HL-60 (cell line): ENCODE measurements around the gene LINS1.

Source experiments
- DNase-seq, 2 experiments: peaks; one replicate each; pipeline ENCODE4 v3.0.0-alpha.2; 2010 to 2020; ENCODE audit warnings: low read depth in 1 of 2, low spot score in 1 of 2
- H3K27ac ChIP-seq: fragments of 250-450 bp; sonication (Bioruptor Pico); replicated peaks from 2 replicates; pipeline ENCODE4 v1.5.1; 2020; ENCODE audit warnings: mild to moderate bottlenecking, moderate library complexity
- H3K27me3 ChIP-seq: fragments of 250-450 bp; sonication (Bioruptor Pico); 2 replicates; pipeline ENCODE4 v1.5.1; 2021; ENCODE audit warnings: mild to moderate bottlenecking, moderate library complexity; ENCODE audit not compliant: insufficient read depth, poor library complexity, severe bottlenecking
- H3K4me3 ChIP-seq: replicated peaks from 2 replicates; pipeline ENCODE4 v1.5.1; 2011; ENCODE audit warnings: mild to moderate bottlenecking, control low read depth, low read length; ENCODE audit not compliant: insufficient read depth
- CTCF ChIP-seq: IDR thresholded peaks from one replicate; pipeline ENCODE4 v1.5.1; 2011; ENCODE audit warnings: low read length, control low read depth, inconsistent platforms; ENCODE audit not compliant: insufficient read depth
- GABPA ChIP-seq: IDR thresholded peaks from 2 replicates; pipeline ENCODE4 v1.6.1; 2012; ENCODE audit warnings: low read depth
- POLR2AphosphoS5 ChIP-seq: IDR thresholded peaks from 2 replicates; pipeline ENCODE4 v1.6.1; 2012; ENCODE audit warnings: low read depth
- REST ChIP-seq: IDR thresholded peaks from 2 replicates; pipeline ENCODE4 v1.6.1; 2012; ENCODE audit warnings: low read depth; ENCODE audit not compliant: insufficient replicate concordance
- SPI1 ChIP-seq: IDR thresholded peaks from 2 replicates; pipeline ENCODE4 v1.6.1; 2012; ENCODE audit warnings: low read depth, mild to moderate bottlenecking, borderline replicate concordance

Gene LINS1

GRCh38 chr15:100570735-100571313, 31.2 kb downstream of the LINS1 start:
- no peak overlapping the region for H3K4me3 ChIP-seq
- H3K27me3 ChIP-seq, result no peaks in the 10 kb centered on the region
- no peak for DNase-seq
- no peak overlapping the region for H3K27ac ChIP-seq
- TF ChIP-seq SPI1 (no peak), POLR2AphosphoS5 (no peak), GABPA (no peak), CTCF (no peak), REST (no peak)

- Histone ChIP-seq H3K27me3 (no peaks in the 10 kb centered on the region), H3K27ac (no peak overlapping the region), H3K4me3 (no peak overlapping the region)
- TF ChIP-seq GABPA (no peak), REST (no peak), POLR2AphosphoS5 (no peak), SPI1 (no peak), CTCF (no peak)
- DNase-seq, result no peak
Observed at GRCh38 chr15:100570275-100570674, 31.7 kb downstream of the LINS1 start.

GRCh38 chr15:100569391-100569790, 32.6 kb downstream of the LINS1 start:
- Histone ChIP-seq H3K27me3 (no peaks in the 10 kb centered on the region), H3K4me3 (no peak overlapping the region), H3K27ac (no peak overlapping the region)
- no peak for DNase-seq
- TF ChIP-seq CTCF, result no peak

GRCh38 chr15:100566850-100567628, 34.9 kb downstream of the LINS1 start:
- Histone ChIP-seq H3K27me3 (no peaks in the 10 kb centered on the region), H3K4me3 (no peak overlapping the region), H3K27ac (no peak overlapping the region)
- TF ChIP-seq POLR2AphosphoS5 (no peak), CTCF (no peak), GABPA (no peak), SPI1 (no peak), REST (no peak)
- no peak for DNase-seq
